Astrocyte (in vitro differentiated cells and primary cell): ENCODE measurements around the gene LSM11. TPM values are rescaled to one million over a fixed set of nuclear protein-coding genes. Genes with fewer than 3 reads are reported as not detected.

Source experiments
- DNase-seq: peaks from one replicate; pipeline ENCODE4 v3.0.0-alpha.2; 2010; ENCODE audit warnings: low read depth
- FAIRE-seq: peaks from 2 replicates; lab custom pipeline; 2011; peaks lifted over from hg19 to GRCh38; lab: Jason Lieb, UNC
- H2AFZ ChIP-seq: 2 replicates; pipeline ENCODE4 v1.6.0; 2012; ENCODE audit warnings: low read depth, low read length, inconsistent platforms
- H3K27ac ChIP-seq: 2 replicates; pipeline ENCODE4 v1.5.1; 2011; ENCODE audit warnings: low read depth, low read length, inconsistent platforms
- H3K27me3 ChIP-seq: 2 replicates; pipeline ENCODE4 v1.6.0; 2011; ENCODE audit warnings: low read length, inconsistent platforms; ENCODE audit not compliant: insufficient read depth
- H3K36me3 ChIP-seq: 2 replicates; pipeline ENCODE4 v1.5.1; 2011; ENCODE audit warnings: low read length, inconsistent platforms; ENCODE audit not compliant: insufficient read depth
- H3K4me1 ChIP-seq: 2 replicates; pipeline ENCODE4 v1.5.1; 2011; ENCODE audit warnings: low read length, inconsistent platforms; ENCODE audit not compliant: insufficient read depth
- H3K4me2 ChIP-seq: 2 replicates; pipeline ENCODE4 v1.6.0; 2012; ENCODE audit warnings: low read length, inconsistent platforms
- H3K4me3 ChIP-seq: 2 replicates; pipeline ENCODE4 v1.5.1; 2011; ENCODE audit warnings: low read depth, mild to moderate bottlenecking, low read length, inconsistent platforms; ENCODE audit not compliant: insufficient read depth
- H3K79me2 ChIP-seq: 2 replicates; pipeline ENCODE4 v1.6.0; 2012; ENCODE audit warnings: mild to moderate bottlenecking, low read length, inconsistent platforms; ENCODE audit not compliant: insufficient read depth
- H3K9ac ChIP-seq: 2 replicates; pipeline ENCODE4 v1.6.0; 2012; ENCODE audit warnings: mild to moderate bottlenecking, low read length, inconsistent platforms
- H3K9me3 ChIP-seq: 2 replicates; pipeline ENCODE4 v1.5.1; 2012; ENCODE audit warnings: low read depth, mild to moderate bottlenecking, low read length, inconsistent platforms; ENCODE audit not compliant: insufficient read depth
- H4K20me1 ChIP-seq: 2 replicates; pipeline ENCODE4 v1.6.0; 2012; ENCODE audit warnings: low read length, inconsistent platforms; ENCODE audit not compliant: insufficient read depth
- H3K27ac Mint-ChIP-seq: one replicate; pipeline ENCODE4 v1.8.0; 2021; ENCODE audit warnings: mild to moderate bottlenecking, mixed read lengths; ENCODE audit not compliant: unreplicated experiment
- H3K27me3 Mint-ChIP-seq: one replicate; pipeline ENCODE4 v1.8.0; 2021; ENCODE audit warnings: low read depth, mixed read lengths; ENCODE audit not compliant: unreplicated experiment
- H3K36me3 Mint-ChIP-seq: one replicate; pipeline ENCODE4 v1.8.0; 2021; ENCODE audit warnings: low read depth, mixed read lengths; ENCODE audit not compliant: unreplicated experiment
- H3K4me1 Mint-ChIP-seq: one replicate; pipeline ENCODE4 v1.8.0; 2021; ENCODE audit warnings: low read depth, mixed read lengths; ENCODE audit not compliant: unreplicated experiment
- H3K4me3 Mint-ChIP-seq: one replicate; pipeline ENCODE4 v1.8.0; 2021; ENCODE audit warnings: mild to moderate bottlenecking, moderate library complexity, mixed read lengths; ENCODE audit not compliant: unreplicated experiment
- H3K9me3 Mint-ChIP-seq: one replicate; pipeline ENCODE4 v1.8.0; 2021; ENCODE audit warnings: mild to moderate bottlenecking, mixed read lengths; ENCODE audit not compliant: unreplicated experiment
- CTCF ChIP-seq: IDR thresholded peaks from 2 replicates; pipeline ENCODE4 v1.5.1; 2011; ENCODE audit warnings: low read depth, mild to moderate bottlenecking, inconsistent platforms, low read length, moderate library complexity; ENCODE audit not compliant: insufficient read depth
- EZH2 ChIP-seq: IDR thresholded peaks from 2 replicates; pipeline ENCODE4 v1.6.1; 2012; ENCODE audit warnings: mild to moderate bottlenecking, low read length, inconsistent platforms; ENCODE audit not compliant: insufficient read depth
- total RNA-seq: library from RNA; stranded (reverse); gene quantifications from 2 replicates; pipeline ENCODE4 v1.2.1, GENCODE V29; 2021

The LSM11 gene
- total RNA-seq, 1 donor from 2014 or later, result 4.7 TPM

GRCh38 chr5:157710431-157710830, 33.1 kb upstream of the LSM11 start:
- Mint-ChIP-seq H3K4me3 (no peak overlapping the region), H3K4me1 (peaks cover 20% of the 10 kb centered on the region), H3K36me3 (no peaks in the 10 kb centered on the region), H3K27me3 (no peaks in the 10 kb centered on the region), H3K9me3 (no peaks in the 10 kb centered on the region), H3K27ac (peak overlapping the region; percentile 69)
- H3K27ac ChIP-seq, result peak overlapping the region; percentile 61
- DNase-seq (no peak), FAIRE-seq (no peak)
- H3K27me3 ChIP-seq, result no peaks in the 10 kb centered on the region
- H3K79me2 ChIP-seq, result no peaks in the 10 kb centered on the region
- no peaks in the 10 kb centered on the region for H3K9me3 ChIP-seq
- H2AFZ ChIP-seq, result no peak overlapping the region
- H3K36me3 ChIP-seq, result no peaks in the 10 kb centered on the region
- TF ChIP-seq CTCF (no peak), EZH2 (no peak)
- H4K20me1 ChIP-seq, result no peaks in the 10 kb centered on the region
- H3K4me2 ChIP-seq, result peak overlapping the region; percentile 67
- H3K9ac ChIP-seq, result peak overlapping the region; percentile 37
- no peak overlapping the region for H3K4me3 ChIP-seq
- peaks cover 20% of the 10 kb centered on the region for H3K4me1 ChIP-seq

- peaks cover 20% of the 10 kb centered on the region for H3K4me1 ChIP-seq
- Mint-ChIP-seq H3K9me3 (no peaks in the 10 kb centered on the region), H3K27me3 (no peaks in the 10 kb centered on the region), H3K4me3 (no peak overlapping the region), H3K4me1 (peaks cover 20% of the 10 kb centered on the region), H3K36me3 (no peaks in the 10 kb centered on the region), H3K27ac (peak overlapping the region; percentile 69)
- DNase-seq (peak; percentile 84), FAIRE-seq (peak; percentile 94)
- H3K79me2 ChIP-seq, result no peaks in the 10 kb centered on the region
- H3K36me3 ChIP-seq, result no peaks in the 10 kb centered on the region
- H3K27me3 ChIP-seq, result no peaks in the 10 kb centered on the region
- H3K9ac ChIP-seq, result peak overlapping the region; percentile 37
- H3K4me3 ChIP-seq, result no peak overlapping the region
- no peaks in the 10 kb centered on the region for H3K9me3 ChIP-seq
- no peak overlapping the region for H2AFZ ChIP-seq
- no peaks in the 10 kb centered on the region for H4K20me1 ChIP-seq
- peak overlapping the region; percentile 67 for H3K4me2 ChIP-seq
- peak overlapping the region; percentile 67 for H3K27ac ChIP-seq
- TF ChIP-seq EZH2 (no peak), CTCF (no peak)
These were observed 32.6 kb upstream of the LSM11 start for GRCh38 chr5:157710882-157711281.

GRCh38 chr5:157713830-157714595, 29.5 kb upstream of the LSM11 start:
- peak overlapping the region; percentile 24 for H3K27ac ChIP-seq
- H3K4me3 ChIP-seq, result no peak overlapping the region
- H3K9ac ChIP-seq, result no peak overlapping the region
- H4K20me1 ChIP-seq, result no peaks in the 10 kb centered on the region
- peak; percentile 38 for DNase-seq
- H2AFZ ChIP-seq, result no peak overlapping the region
- TF ChIP-seq CTCF (no peak), EZH2 (no peak)
- no peaks in the 10 kb centered on the region for H3K9me3 ChIP-seq
- H3K27ac Mint-ChIP-seq, result peak overlapping the region; percentile 2
- peaks cover 24% of the 10 kb centered on the region for H3K4me1 Mint-ChIP-seq
- H3K9me3 Mint-ChIP-seq, result no peaks in the 10 kb centered on the region
- no peaks in the 10 kb centered on the region for H3K36me3 Mint-ChIP-seq
- H3K79me2 ChIP-seq, result no peaks in the 10 kb centered on the region
- H3K4me2 ChIP-seq, result peak overlapping the region; percentile 36
- no peak for FAIRE-seq
- no peaks in the 10 kb centered on the region for H3K27me3 ChIP-seq
- no peaks in the 10 kb centered on the region for H3K36me3 ChIP-seq
- peaks cover 30% of the 10 kb centered on the region for H3K4me1 ChIP-seq
- no peak overlapping the region for H3K4me3 Mint-ChIP-seq
- no peaks in the 10 kb centered on the region for H3K27me3 Mint-ChIP-seq
